Stimulated activated CD4-positive, alpha-beta T cell treated with anti-CD3 and anti-CD28 coated beads, Interleukin-4, amount 100 ng/mL, for 1 hour (primary cell): Measurements from ENCODE around the gene ZNF771.
"Not testable (repeated sequence)": the region's sequence is repeated elsewhere in the genome, so short reads cannot be mapped to it uniquely, and the experiment has no call there.

Experiments
- DNase-seq: peaks from one replicate; pipeline ENCODE4 v3.0.0-alpha.2; 2020

Gene ZNF771

DNA sequence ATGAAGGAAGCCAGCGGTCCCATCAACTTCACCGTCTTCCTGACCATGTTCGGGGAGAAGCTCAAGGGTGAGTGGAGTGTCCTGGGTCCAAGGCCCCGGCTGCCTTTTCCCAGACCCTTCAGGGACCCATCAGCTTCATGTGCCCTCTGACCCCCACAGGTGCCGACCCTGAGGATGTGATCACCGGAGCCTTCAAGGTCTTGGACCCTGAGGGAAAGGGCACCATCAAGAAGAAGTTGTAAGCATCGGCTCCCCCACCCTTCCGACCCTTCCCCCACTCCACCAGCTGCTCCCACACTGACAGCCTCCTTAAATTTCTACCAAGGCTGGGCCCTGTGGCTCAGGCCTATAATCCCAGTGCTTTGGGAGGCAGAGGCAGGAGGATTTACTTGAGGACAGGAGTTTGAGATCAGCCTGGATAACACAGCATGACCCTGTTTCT lies 30.9 kb upstream of the ZNF771 start:
- DNase-seq: no peak

DNA sequence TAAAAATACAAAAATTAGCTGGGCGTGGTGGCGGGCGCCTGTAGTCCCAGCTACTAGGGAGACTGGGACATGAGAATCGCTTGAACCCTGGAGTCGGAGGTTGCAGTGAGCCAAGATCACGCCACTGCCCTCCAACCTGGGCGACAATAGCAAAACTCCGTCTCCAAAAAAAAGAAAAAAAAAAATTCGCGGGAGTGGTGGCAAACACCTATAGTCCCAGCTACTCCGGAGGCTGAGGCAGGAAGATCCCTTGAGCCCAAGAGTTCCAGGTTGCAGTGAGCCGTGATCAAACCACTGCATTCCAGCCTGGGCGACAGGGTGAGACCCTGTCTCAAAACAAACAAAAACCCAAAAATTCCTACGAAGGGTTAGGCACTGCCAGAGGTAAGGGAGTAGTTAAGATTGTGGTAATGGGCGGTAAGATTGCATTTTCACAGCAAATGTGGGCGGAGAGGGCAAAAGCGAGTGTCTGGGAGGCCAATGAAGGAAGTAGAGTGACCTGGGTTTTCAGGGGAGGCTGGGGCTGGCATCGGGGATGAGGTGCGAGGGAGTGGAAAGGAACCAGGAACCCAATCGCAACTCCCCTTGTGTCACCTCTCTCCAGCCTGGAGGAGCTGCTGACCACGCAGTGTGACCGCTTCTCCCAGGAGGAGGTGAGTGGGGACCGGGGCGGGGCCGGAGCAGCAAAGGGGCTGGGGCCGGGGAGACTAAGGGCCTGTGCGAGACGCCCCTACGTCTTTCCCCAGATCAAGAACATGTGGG lies 30.2 kb upstream of the ZNF771 start:
- DNase-seq: no peak

- DNase-seq: peak; percentile 87
Observed at GRCh38 chr16:30377812-30378235, 29.6 kb upstream of the ZNF771 start.

- DNase-seq: peak; percentile 99
Observed at GRCh38 chr16:30378236-30379157, 28.9 kb upstream of the ZNF771 start.

DNA sequence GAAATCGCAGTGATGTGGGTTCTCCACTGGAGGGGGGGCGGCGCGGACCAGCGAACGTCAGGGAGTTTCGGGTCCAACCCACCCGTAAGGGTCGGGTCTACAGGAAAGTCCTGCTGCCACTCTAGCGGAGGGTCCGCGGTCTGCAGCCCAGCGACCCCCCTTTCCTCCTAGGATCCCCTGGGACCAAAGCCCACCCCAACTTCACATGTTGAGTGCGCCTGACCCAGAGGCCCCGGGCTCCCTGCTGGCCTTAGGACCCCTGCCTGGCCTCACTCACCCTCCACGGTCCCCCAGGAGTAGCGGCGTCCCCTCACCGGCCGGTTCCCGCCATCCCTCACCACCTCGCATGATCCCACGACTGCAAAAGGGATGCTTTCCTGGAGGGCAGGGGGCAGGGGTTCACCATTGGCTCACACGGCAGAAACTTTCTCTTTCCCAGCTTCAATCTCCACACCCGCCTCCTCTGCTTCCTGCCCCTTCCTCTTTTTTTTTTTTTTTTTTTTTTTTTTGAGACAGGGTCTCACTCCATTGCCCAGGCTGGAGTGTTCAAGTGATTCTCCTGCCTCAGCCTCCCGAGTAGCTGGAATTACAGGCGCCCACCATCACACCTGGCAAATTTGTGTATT lies 28.1 kb upstream of the ZNF771 start:
- DNase-seq: no peak

DNA sequence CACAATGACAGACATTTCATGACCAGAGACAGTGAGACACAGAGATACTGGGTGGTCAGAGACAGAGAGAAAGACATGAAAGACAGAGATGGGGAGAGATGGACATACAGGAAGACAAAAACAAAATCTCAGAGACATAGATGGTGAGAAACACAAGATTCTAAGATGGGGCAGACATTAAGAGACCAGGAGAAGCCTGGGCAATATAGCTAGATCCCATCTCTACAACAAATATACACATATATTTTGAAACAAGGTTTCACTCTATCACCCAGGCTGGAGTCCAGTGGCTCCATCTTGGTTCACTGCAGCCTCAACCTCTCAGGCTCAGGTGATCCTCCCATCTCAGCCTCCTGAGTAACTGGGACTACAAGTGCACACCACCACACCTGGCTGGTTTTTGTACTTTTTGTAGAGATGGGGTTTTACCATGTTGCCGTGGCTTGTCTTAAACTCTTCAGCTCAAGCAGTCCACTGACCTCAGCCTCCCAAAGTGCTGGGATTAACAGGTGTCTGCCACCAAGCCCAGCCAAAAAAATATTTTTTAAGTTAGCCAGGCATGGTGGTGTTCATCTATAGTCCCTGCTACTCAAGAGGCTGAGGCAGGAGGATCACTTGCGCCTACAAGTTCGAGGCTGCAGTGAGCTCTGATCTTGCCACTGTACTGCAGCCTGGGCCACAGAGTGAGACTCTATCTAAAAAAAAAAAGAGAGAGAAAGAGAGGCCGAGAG lies 27.2 kb upstream of the ZNF771 start:
- no peak for DNase-seq

DNA sequence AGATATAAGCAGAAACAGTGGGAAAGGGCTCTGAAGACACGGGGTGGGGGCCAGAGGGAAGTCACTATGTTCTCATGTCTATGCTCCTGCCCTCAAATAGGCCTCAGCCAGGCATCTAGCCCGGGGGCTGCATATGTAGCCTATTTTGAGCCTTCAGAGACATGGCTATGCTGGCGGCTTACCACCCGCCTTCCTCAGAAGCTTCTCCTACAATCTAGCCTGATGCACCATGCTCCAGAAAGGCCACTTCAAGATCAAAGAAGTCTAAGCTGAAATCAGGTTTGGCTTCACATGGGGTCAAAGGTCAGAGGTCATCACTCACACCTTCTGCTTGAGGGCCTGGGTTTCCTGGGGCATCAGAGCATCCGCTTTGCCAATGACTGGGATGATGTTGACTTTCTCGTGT lies 26.6 kb upstream of the ZNF771 start:
- no peak for DNase-seq

DNA sequence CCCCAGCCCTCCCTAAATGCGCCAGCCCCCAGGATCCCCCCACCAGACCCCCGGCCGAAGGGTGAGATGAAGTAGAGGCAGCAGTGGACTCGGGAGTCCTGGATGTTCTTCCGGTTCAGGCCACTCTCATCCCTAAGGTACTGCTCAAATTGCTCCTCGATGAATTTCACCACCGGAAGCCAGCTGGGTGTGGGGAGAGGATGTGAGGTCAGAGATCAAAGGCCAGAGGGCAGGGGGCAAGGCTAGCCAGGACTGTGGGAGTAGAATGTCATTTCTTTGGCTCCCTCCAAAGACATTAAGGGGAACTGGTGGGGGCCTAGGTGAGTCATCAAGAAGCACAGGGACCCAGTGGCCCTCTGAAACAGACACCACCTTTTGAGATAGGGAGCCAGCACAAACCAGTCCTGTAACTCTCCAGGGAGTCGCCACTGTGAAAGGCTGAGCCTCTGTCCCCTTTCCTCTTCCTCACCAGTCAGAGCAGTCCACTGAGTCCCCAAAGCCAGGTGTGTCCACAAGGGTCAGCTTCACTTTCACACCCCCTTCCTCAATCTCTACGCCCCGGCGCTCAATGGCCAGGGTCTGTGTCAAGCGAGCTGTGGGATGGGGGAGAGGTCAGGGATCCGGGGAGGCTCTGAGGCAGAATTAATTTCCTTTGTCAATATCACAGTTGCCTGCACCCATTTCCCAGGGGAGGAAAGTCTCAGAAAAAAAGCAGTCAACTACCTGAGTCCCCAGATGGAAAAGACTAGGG lies 25.9 kb upstream of the ZNF771 start:
- no peak for DNase-seq

- DNase-seq: peak; percentile 72
Observed at GRCh38 chr16:30382111-30382881, 25.1 kb upstream of the ZNF771 start, which contains the start of gene SEPTIN1. SEPTIN1 (minus strand) TSS chr16:30382561; CDS start chr16:30382542, 19 bp downstream.

DNA sequence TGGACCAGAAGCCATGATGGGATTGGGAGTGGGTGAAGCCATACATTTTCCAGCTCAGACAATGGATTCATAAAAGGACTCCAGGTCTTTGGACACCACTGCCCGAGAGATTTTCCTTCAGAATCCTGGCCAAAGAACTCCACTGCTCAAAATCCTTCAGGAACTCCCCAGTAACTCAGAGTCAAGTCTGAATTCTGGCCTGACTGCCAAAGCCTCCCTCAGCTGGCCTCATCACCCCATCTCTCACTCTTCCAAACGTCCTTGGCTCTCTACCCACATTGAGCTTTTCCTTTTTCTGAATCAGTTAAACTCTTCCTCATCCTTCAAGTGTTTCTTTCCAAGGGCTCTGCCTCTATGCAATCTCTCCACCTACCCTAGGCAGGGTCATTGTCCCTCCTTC lies 23.9 kb upstream of the ZNF771 start:
- no peak for DNase-seq

DNA sequence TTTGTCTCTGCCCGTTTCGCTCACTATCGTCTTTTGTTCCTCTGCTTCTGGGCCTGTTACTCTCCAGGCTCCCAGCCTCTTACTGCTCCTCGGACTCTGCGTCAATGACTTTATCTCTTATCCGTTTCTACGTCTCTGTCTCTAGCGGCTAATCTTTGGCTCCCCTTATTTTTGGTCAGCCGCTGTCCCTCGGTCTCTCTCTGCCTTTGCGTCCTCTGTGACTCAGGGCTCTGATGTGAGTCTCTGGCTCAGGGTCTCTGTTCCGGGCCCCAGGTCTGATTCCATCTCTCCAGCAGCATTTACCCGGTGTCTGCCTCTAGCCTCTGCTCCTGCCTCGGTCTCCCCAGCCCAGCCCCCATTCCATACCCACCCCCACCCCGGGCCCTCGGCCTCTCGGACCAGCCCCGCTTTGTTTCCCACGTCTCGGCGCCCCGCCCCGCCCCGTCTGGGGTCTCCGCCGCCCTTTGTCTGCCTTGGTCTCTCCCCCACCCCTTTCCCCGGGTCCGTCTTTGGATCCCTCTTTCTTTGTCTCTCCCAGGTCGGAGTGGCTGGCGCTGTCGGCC lies 12.7 kb upstream of the ZNF771 start:
- no peak for DNase-seq

GRCh38 chr16:30395155-30395991 lies 12.0 kb upstream of the ZNF771 start, which contains the start of gene ZNF48:
ZNF48 (plus strand) TSS chr16:30395420; CDS start chr16:30395795, 375 bp downstream.
- DNase-seq: peak; percentile 72

GRCh38 chr16:30395992-30396585 lies 11.3 kb upstream of the ZNF771 start:
- no peak for DNase-seq

GRCh38 chr16:30396627-30397026 lies 10.8 kb upstream of the ZNF771 start:
- DNase-seq: not testable (repeated sequence)

GRCh38 chr16:30397056-30397455 lies 10.3 kb upstream of the ZNF771 start:
- no peak for DNase-seq

- no peak for DNase-seq
Observed at GRCh38 chr16:30397776-30398660, 9.4 kb upstream of the ZNF771 start.

DNA sequence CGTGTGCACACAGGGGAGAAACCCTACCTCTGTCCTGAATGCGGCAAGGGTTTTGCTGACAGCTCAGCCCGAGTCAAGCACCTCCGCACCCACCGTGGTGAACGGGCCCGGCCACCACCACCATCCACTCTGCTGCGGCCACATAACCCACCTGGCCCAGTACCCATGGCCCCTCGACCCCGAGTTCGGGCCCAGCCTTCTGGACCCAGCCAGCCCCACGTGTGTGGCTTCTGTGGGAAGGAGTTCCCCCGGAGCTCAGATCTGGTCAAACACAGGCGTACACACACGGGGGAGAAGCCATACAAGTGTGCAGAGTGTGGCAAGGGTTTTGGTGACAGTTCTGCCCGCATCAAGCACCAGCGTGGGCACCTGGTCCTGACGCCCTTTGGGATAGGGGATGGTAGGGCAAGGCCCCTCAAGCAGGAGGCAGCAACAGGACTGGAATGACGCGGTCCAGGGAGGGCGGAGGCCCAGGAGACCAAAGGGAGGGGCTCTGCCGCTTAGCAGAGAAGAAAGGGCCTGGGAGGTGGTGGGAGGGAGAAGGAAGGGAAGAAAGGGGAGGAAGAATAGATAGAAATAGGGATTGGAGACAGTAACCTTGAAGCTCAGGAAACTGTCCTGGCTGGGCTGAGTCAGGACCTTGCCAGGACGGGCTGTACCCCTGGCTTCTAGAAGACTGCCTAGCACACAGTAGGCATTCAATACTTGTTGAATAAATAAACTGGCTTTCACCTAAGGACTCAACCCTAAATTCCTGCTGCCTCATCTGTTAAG lies 8.6 kb upstream of the ZNF771 start:
- no peak for DNase-seq
